HG03045 (cell line): ENCODE data around the gene CYP19A1.

ENCODE experiments used
- ATAC-seq: cut with Tn5 transposase; IDR thresholded peaks from one replicate; pipeline ENCODE4 v1.9.1; 2021; ENCODE audit warnings: mild to moderate bottlenecking, moderate library complexity; ENCODE audit not compliant: unreplicated experiment

The CYP19A1 gene

GRCh38 chr15:51328926-51329325 is 9.5 kb downstream of the CYP19A1 start:
- no peak for ATAC-seq

GRCh38 chr15:51327081-51327480 is 11.3 kb downstream of the CYP19A1 start:
- no peak for ATAC-seq

- no peak for ATAC-seq
Measured at GRCh38 chr15:51325167-51325566, 13.2 kb downstream of the CYP19A1 start.

GRCh38 chr15:51323749-51324148 is 14.6 kb downstream of the CYP19A1 start:
- no peak for ATAC-seq

DNA sequence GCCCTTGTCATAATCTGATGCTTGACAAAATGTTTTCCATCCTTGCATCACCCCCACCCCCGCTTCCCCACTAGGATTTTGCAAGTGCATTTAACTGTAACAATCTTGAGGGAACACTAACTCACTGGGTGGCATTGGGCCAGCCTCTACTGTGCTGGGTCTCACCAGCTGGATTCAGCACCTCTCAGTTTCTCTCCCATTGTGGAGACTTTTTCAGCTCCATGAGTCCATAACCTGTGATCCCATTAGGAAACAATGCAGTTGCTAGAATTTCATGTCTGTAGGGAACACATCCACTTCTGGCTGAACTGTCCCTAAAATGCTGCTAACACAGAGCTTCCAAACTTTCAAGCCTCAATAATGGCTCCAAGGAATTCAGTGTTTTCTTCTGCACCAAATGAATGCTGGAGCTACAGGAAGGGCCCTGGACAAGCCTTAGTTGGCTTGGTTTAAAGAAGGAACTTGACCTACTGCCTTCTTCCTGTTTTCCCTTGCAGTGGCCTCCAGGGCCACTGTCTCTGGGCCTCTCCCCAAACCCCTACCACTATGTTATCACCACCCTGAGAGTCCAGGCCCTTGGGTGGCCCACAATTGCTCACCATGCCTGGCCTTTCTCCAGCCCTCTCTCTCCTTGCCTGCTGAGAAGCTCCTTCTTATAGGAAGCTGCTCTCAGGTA is 15.6 kb downstream of the CYP19A1 start:
- ATAC-seq: no peak

DNA sequence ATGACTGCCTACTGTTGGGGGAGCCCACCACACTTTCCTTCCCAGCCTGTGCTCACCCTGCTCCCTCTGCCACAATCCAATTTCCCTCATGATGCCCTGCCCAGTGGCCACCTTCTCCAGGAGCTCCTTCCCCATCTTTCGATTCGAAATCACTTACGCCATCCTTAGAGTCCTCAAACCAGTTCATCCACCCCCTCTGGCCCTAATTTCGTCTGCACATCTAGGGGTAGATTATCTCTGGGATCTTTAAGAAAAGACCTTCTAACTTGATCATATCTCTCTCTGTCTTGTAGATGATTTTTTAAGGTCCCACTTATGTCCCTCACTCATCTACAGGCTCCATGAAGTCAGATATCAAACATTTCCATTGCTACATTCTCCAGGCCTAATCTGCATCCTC is 17.1 kb downstream of the CYP19A1 start:
- ATAC-seq: no peak

- ATAC-seq: no peak
Measured at GRCh38 chr15:51320843-51321242, 17.6 kb downstream of the CYP19A1 start.

- no peak for ATAC-seq
Measured at GRCh38 chr15:51319539-51319938, 18.9 kb downstream of the CYP19A1 start.

DNA sequence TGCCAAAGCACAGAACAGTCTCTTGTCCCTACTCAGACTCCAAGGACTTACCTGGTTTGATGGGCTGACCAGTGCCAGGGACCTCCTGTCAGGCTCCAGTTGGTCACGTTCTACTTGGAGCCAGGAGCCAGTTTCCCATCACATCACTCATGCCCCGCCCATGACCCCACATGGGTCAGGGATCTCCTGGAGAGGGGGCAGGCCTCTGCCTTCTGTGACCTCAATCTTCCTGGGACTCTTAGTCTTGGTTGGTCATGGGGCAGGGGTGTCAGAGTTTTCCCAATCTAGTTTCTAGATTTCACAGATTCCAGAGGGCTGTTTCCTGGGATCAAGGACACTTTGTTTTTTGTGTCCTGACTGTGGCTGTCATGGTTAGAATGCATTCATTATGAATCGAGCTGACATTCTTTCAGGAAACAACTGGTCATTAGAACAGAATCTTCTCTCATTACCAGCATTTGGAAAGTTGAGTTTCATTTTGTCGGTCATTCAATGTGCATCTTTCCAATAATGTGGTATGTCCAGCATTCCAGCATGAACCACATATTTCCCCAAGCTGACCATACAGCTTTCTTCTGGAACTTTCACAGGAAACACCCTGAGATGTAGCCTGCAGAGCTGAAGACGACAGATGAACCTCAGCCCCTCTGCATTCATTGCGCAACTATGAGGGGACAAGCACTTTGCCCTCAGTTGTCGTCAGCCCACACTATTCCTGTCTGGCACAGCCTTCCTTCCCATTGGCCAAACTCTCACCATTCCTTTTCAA is 19.8 kb downstream of the CYP19A1 start:
- no peak for ATAC-seq

- no peak for ATAC-seq
Measured at GRCh38 chr15:51316636-51317035, 21.8 kb downstream of the CYP19A1 start.

GRCh38 chr15:51315726-51316125 is 22.7 kb downstream of the CYP19A1 start:
- no peak for ATAC-seq

GRCh38 chr15:51314391-51315337 is 23.7 kb downstream of the CYP19A1 start:
- no peak for ATAC-seq

GRCh38 chr15:51313644-51314280 is 24.6 kb downstream of the CYP19A1 start:
- ATAC-seq: no peak

DNA sequence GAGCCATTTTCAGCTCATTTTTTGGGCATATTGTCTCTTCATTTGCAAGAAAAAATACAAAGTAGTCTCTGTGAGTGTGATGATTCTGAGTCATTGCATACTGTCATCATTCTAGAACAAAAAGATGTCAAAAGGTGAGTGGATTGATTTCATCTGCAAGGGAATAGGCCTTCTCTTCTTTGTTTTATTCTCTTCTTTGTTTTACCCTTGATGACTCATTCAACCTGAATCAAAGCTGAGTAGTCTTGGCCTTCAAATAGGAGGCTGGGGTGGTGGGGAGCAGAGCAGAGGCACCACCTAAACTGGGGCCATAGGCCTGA is 25.4 kb downstream of the CYP19A1 start:
- ATAC-seq: no peak

DNA sequence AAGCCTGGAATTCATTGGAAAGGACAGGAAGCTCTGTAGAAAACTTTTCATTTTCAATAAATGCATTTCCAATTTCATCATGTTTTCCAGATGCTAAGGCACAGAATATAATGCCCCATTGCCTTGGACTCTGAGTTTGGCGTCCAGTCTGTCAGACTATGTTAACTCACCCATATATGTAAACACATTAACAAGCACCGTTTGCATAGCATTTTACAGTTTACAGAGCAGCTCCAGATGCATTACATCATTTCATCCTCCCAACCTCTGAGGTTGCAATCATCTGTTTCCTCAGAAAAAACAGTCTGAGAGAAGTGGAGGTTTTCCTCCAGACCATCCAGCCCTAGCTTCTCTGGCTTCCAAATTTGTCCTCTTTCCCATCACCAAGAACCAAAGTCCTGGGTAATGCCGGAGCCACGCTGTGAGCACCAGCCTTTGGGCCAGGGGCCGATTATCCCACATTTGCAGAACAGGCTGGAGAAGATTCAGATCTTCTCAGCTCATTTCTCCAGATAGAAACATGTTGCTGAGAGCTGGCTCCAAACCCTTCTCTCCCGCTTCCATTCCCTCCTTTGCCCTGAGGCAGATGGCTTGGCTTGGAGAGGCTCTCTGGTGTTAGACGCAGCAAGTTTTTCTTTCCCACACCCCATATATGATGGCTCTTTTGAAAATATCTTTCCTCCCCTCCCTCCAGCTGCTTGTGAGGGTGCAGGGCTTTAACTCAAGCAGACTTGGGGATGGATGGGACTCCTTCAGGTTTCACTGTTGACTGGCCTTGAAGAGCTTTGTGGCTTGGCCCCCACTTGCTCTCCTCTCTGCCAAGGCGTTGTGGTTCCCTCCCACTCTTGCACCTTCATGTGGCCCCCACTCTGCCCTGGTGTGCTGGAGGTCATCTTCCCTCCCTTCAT is 26.0 kb downstream of the CYP19A1 start:
- no peak for ATAC-seq

- ATAC-seq: no peak
Measured at GRCh38 chr15:51311510-51311909, 26.9 kb downstream of the CYP19A1 start.

GRCh38 chr15:51310064-51310463 is 28.3 kb downstream of the CYP19A1 start:
- ATAC-seq: no peak

- ATAC-seq: no peak
Measured at GRCh38 chr15:51307811-51308210, 30.6 kb downstream of the CYP19A1 start.

DNA sequence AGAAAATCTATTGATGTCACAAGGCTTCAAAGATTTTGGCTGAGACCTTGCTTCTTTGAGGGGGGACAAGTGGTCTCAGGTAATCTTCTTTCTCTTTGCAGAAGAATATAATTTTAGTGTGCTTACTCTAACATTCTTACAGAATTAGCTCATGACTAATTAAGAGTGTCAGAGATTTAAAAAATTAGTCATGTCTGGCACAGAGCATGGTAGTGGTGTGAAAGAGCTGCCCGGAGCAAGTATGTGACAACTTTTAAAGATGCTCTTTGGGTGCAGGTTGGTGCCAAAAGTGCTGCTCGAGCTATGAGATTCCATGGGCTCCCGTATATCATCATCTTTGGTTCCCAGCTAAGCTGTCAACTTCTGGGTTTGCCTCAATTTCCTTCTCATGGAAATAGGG is 31.1 kb downstream of the CYP19A1 start:
- no peak for ATAC-seq

- ATAC-seq: no peak
Measured at GRCh38 chr15:51303462-51303980, 34.9 kb downstream of the CYP19A1 start.
